Choroid plexus epithelial cell (primary cell): ENCODE results near the gene TMEM40.

Source experiments
- DNase-seq: peaks from one replicate; pipeline ENCODE4 v3.0.0-alpha.2; 2010; ENCODE audit warnings: low read depth
- H3K4me3 ChIP-seq: 2 replicates; pipeline ENCODE4 v1.5.1; 2011; ENCODE audit warnings: low read depth, mild to moderate bottlenecking, control low read depth, low read length, moderate library complexity
- TF ChIP-seq, protein P1 (sequence below): conservative IDR thresholded peaks from 2 replicates; pipeline ENCODE4 v1.5.1; 2011; ENCODE audit warnings: low read depth, mild to moderate bottlenecking, control low read depth, inconsistent platforms, low read length, moderate library complexity

TMEM40 gene

DNA sequence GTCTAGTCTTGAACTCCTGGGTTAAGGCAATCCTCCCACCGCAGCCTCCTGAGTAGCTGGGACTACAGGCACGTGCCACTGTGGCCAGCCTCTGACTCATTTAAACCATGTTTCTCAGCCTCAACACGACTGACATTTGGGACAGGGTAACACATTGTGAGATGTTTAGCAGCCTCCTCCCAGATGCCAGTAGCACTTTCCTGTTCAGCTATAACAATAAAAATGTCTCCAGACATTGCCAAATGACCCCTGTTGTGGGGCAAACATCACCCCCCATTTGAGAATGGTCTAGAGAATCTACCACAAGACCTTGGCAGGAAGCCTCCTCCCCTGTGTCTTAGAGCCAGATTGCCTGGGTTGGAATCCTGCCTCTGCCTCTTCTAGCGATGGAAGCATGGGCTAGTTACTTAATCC, 8.4 kb downstream of the TMEM40 start:
- H3K4me3 ChIP-seq = no peak overlapping the region
- peak; percentile 62 for DNase-seq
- TF ChIP-seq, protein P1, sequence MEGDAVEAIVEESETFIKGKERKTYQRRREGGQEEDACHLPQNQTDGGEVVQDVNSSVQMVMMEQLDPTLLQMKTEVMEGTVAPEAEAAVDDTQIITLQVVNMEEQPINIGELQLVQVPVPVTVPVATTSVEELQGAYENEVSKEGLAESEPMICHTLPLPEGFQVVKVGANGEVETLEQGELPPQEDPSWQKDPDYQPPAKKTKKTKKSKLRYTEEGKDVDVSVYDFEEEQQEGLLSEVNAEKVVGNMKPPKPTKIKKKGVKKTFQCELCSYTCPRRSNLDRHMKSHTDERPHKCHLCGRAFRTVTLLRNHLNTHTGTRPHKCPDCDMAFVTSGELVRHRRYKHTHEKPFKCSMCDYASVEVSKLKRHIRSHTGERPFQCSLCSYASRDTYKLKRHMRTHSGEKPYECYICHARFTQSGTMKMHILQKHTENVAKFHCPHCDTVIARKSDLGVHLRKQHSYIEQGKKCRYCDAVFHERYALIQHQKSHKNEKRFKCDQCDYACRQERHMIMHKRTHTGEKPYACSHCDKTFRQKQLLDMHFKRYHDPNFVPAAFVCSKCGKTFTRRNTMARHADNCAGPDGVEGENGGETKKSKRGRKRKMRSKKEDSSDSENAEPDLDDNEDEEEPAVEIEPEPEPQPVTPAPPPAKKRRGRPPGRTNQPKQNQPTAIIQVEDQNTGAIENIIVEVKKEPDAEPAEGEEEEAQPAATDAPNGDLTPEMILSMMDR = no peak

DNA sequence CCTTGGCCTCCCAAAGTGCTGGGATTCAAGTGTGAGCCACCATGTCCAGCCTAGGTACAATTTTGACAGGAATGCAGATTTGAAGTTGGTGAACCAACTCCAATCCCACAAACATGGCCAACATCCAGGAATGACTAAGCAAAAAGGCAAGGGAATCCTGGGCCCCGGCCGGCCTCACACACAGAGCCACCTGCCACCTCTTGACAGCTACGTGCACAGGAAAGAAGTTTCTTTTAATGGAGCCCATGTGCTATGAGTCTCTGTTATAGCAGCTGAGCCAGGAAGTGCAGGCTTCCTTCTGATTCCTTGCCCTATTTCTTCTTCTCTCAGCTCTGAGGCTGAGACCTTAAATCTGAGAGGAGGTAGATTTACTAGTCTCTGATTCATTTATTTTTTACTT, 8.8 kb downstream of the TMEM40 start:
- TF ChIP-seq, protein P1 = no peak
- no peak overlapping the region for H3K4me3 ChIP-seq
- DNase-seq = peak; percentile 76

GRCh38 chr3:12748477-12748876, 10.6 kb downstream of the TMEM40 start:
- no peak for DNase-seq
- no peak overlapping the region for H3K4me3 ChIP-seq
- TF ChIP-seq, protein P1 = no peak

DNA sequence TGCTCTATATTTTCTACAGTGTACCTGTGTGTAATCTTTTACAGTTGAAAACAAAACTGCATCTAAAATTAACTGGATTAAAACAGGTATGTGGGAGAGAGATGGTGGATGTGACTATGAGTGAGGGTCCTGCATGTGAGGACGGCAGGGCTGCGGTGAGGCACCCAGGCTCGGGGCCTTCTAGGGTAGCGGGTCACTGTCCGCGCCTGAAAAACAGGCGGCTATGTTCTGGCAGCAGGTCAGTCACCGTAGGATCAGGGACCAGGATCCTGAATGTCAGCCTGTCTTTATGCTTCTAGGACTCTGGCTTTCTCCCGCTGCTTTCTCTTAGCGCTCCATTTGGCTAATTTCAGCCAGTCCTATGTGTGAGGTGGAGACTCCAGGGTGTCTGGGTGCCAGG, 12.6 kb downstream of the TMEM40 start:
- TF ChIP-seq, protein P1 = no peak
- H3K4me3 ChIP-seq = no peak overlapping the region
- no peak for DNase-seq

DNA sequence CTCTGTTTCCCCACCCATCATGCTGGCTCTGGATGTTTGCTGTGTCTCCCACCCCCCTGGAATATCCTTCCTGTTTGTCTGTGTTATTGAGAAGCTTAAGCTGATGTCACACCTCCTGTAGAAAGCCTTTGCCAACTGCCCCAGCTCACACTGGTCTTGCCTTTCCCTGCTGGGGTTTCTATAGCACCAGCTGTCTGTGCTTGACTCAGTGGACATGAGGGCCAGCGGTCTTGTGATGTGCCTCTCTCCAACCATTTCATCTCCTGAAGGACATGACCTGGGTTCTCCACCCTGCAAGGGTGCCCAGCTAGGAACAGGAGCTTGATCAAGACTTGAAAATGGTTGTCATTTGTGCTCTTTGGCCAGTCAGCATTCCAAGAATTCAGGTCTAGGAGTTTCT, 14.7 kb downstream of the TMEM40 start:
- TF ChIP-seq, protein P1 = no peak
- DNase-seq = no peak
- no peak overlapping the region for H3K4me3 ChIP-seq

DNA sequence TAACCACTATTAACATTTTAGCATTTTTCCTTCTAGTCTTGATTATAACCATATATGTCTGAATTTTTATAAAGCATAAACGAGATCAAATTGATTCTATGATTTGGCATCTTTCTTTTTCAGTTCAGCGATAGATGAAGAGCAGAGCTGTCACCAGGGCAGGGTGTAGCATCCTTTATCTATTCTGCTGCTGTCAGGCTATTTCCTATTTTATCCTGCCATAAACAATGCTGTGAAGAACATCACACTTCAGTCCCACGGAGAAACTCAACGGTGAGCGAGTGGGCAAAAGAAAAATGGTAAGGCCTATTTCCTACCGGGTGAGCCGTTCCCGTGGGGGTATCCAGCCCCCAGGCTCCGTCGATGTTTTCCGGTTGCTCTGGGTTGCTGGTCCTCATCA, 15.5 kb downstream of the TMEM40 start:
- no peak overlapping the region for H3K4me3 ChIP-seq
- TF ChIP-seq, protein P1 = no peak
- DNase-seq = no peak

- no peak overlapping the region for H3K4me3 ChIP-seq
- DNase-seq = no peak
- TF ChIP-seq, protein P1 = no peak
These were observed 16.5 kb downstream of the TMEM40 start for GRCh38 chr3:12742330-12743107.
